Naive thymus-derived CD8-positive, alpha-beta T cell (primary cell): ENCODE data around the gene S100A5. TPM values are rescaled to one million over a fixed set of nuclear protein-coding genes. Genes with fewer than 3 reads are reported as not detected.
"Not testable (repeated sequence)": the region's sequence is repeated elsewhere in the genome, so short reads cannot be mapped to it uniquely, and the experiment has no call there.

ENCODE experiments used
- ATAC-seq, 2 donors: fragments of 150-1000 bp; cut with Tn5 transposase in 1 of 2; sonication (Bioruptor Pico), chemical (Tn5 transposase) in 1 of 2; 1 replicate in 1 of 2; 2 replicates in 1 of 2; pipeline ENCODE4 v1.10.0; 2021; ENCODE audit warnings: mild to moderate bottlenecking in 2 of 2, moderate library complexity in 2 of 2
- POLR2A ChIA-PET: fragments of 350-600 bp; sonication (Branson Sonifier 250); formaldehyde crosslinking; loops from one replicate; lab custom pipeline; 2021; ENCODE audit warnings: antibody characterized with exemption; lab: Charles Lee
- DNase-seq, 10 donors: peaks; one replicate each; pipeline versions ENCODE4 v3.0.0 to v3.0.0-alpha.2; 2020 to 2022
- H3K27ac Mint-ChIP-seq, 10 donors: one replicate each; pipeline ENCODE4 v1.8.0; 2020 to 2022; ENCODE audit warnings: mild to moderate bottlenecking in 10 of 10, mixed read lengths in 10 of 10, moderate library complexity in 4 of 10, inconsistent platforms in 1 of 10
- H3K27me3 Mint-ChIP-seq, 5 donors: one replicate each; pipeline ENCODE4 v1.8.0; 2021 to 2022; ENCODE audit warnings: mixed read lengths in 5 of 5
- H3K36me3 Mint-ChIP-seq, 3 donors: one replicate each; pipeline ENCODE4 v1.8.0; 2020 to 2022; ENCODE audit warnings: mixed read lengths in 3 of 3, mild to moderate bottlenecking in 2 of 3, inconsistent platforms in 1 of 3
- H3K4me1 Mint-ChIP-seq, 4 donors: one replicate each; pipeline ENCODE4 v1.8.0; 2021 to 2022; ENCODE audit warnings: mixed read lengths in 4 of 4
- H3K4me3 Mint-ChIP-seq, 10 donors: one replicate each; pipeline ENCODE4 v1.8.0; 2020 to 2022; ENCODE audit warnings: mild to moderate bottlenecking in 10 of 10, mixed read lengths in 10 of 10, moderate library complexity in 6 of 10, inconsistent platforms in 1 of 10
- H3K9me3 Mint-ChIP-seq, 9 donors: one replicate each; pipeline ENCODE4 v1.8.0; 2020 to 2022; ENCODE audit warnings: mixed read lengths in 9 of 9, mild to moderate bottlenecking in 3 of 9, inconsistent platforms in 1 of 9, moderate library complexity in 1 of 9
- polyA plus RNA-seq, 3 donors: library from polyadenylated mRNA; unstranded; fragments of 300-500 nt; fragmentation: Illumina TruSeq; gene quantifications; one replicate each; pipeline ENCODE4 v1.2.3, GENCODE V29; 2021
- total RNA-seq, 8 experiments: library from RNA in 2 of 8; stranded (reverse) in 2 of 8; gene quantifications; one replicate each; pipeline ENCODE4 v1.2.3 and lab custom pipeline; 2021 to 2026

S100A5 gene
- total and polyA plus RNA-seq, 5 experiments from 2014 or later, result 0.63 to 1.4 (median 0.78) TPM; not detected in 2

- DNase-seq, result no peak
- POLR2A ChIA-PET, result no interaction called here
- Mint-ChIP-seq H3K27ac (no peak overlapping the region), H3K36me3 (no peaks in the 10 kb centered on the region), H3K9me3 (no peaks in the 10 kb centered on the region), H3K4me1 (peaks cover 0 to 8% (median 2%) of the 10 kb centered on the region in 4 donors), H3K27me3 (peaks cover 7 to 33% (median 12%) of the 10 kb centered on the region in 5 donors), H3K4me3 (no peak overlapping the region)
- no peak for ATAC-seq
Observed at GRCh38 chr1:153577138-153577537, 36.4 kb upstream of the S100A5 start.

- H3K27me3 Mint-ChIP-seq, result peaks cover 7 to 33% (median 15%) of the 10 kb centered on the region in 5 donors
- H3K9me3 Mint-ChIP-seq, H3K4me1 Mint-ChIP-seq, DNase-seq, H3K36me3 Mint-ChIP-seq, H3K4me3 Mint-ChIP-seq, ATAC-seq: not testable (repeated sequence)
- POLR2A ChIA-PET, result interaction anchor here (0.6 kb wide), 1 partner anchor 13 kb away, joined by 3 read pairs; no protein-coding TSS in a partner anchor
- peak overlapping the region in 1 of 10 donors; percentile 44 for H3K27ac Mint-ChIP-seq
Observed at GRCh38 chr1:153575497-153575896, 34.8 kb upstream of the S100A5 start.

- H3K27ac Mint-ChIP-seq, result peak overlapping the region in 1 of 10 donors; percentile 44
- POLR2A ChIA-PET, H3K4me3 Mint-ChIP-seq, DNase-seq, H3K9me3 Mint-ChIP-seq, H3K36me3 Mint-ChIP-seq, ATAC-seq, H3K4me1 Mint-ChIP-seq: not testable (repeated sequence)
- H3K27me3 Mint-ChIP-seq, result peaks cover 7 to 33% (median 15%) of the 10 kb centered on the region in 5 donors
Observed at GRCh38 chr1:153575081-153575491, 34.4 kb upstream of the S100A5 start.

GRCh38 chr1:153573351-153573750 is 32.6 kb upstream of the S100A5 start:
- Mint-ChIP-seq H3K27ac (no peak overlapping the region), H3K36me3 (no peaks in the 10 kb centered on the region), H3K27me3 (peaks cover 7 to 25% (median 11%) of the 10 kb centered on the region in 5 donors), H3K4me1 (peaks cover 6 to 13% (median 7%) of the 10 kb centered on the region in 4 donors), H3K9me3 (no peaks in the 10 kb centered on the region), H3K4me3 (no peak overlapping the region)
- no peak for DNase-seq
- ATAC-seq, result no peak
- POLR2A ChIA-PET, result interaction anchor here (5.8 kb wide), 1 partner anchor 37 kb away, joined by 44 read pairs; the partner anchor contains the start of gene S100A6

GRCh38 chr1:153572569-153573015 is 31.9 kb upstream of the S100A5 start:
- ATAC-seq, result peak; percentile 82 to 87
- no peak overlapping the region for H3K4me3 Mint-ChIP-seq
- peak overlapping the region in 2 of 10 donors; percentile 9 to 10 for H3K27ac Mint-ChIP-seq
- H3K36me3 Mint-ChIP-seq, result no peaks in the 10 kb centered on the region
- no peaks in the 10 kb centered on the region for H3K9me3 Mint-ChIP-seq
- H3K27me3 Mint-ChIP-seq, result peaks cover 2 to 18% (median 4%) of the 10 kb centered on the region in 5 donors
- POLR2A ChIA-PET, result interaction anchor here (1.8 to 5.8 kb wide), 2 partner anchors 36 to 40 kb away, joined by 8 to 44 read pairs; partner anchors contain the start of gene S100A6
- peak in 9 of 10 donors; percentile 25 to 77 (median 39) for DNase-seq
- peaks cover 10 to 20% (median 13%) of the 10 kb centered on the region in 4 donors for H3K4me1 Mint-ChIP-seq

GRCh38 chr1:153571706-153572105 is 31.0 kb upstream of the S100A5 start:
- no peaks in the 10 kb centered on the region for H3K9me3 Mint-ChIP-seq
- peak overlapping the region in 2 of 10 donors; percentile 25 to 29 for H3K27ac Mint-ChIP-seq
- POLR2A ChIA-PET, result interaction anchor here (1.8 to 5.8 kb wide), 2 partner anchors 36 to 39 kb away, joined by 8 to 44 read pairs; partner anchors contain the start of gene S100A6

GRCh38 chr1:153570874-153571273 is 30.1 kb upstream of the S100A5 start:
- Mint-ChIP-seq H3K27me3 (peaks cover 0 to 12% (median 3%) of the 10 kb centered on the region in 5 donors), H3K36me3 (no peaks in the 10 kb centered on the region), H3K4me3 (no peak overlapping the region), H3K9me3 (no peaks in the 10 kb centered on the region), H3K4me1 (peaks cover 14 to 34% (median 27%) of the 10 kb centered on the region in 4 donors), H3K27ac (peak overlapping the region in 1 of 10 donors; percentile 20)
- DNase-seq (no peak), ATAC-seq (no peak)
- POLR2A ChIA-PET, result interaction anchor here (1.0 to 5.8 kb wide), 2 partner anchors 11 to 35 kb away, joined by 4 to 44 read pairs; partner anchors contain the start of gene S100A6

More at GRCh38 chr1:153571706-153572105, 31.0 kb upstream of the S100A5 start:
- H3K36me3 Mint-ChIP-seq, result no peaks in the 10 kb centered on the region
- DNase-seq (no peak), ATAC-seq (no peak)
- H3K4me1 Mint-ChIP-seq, result peaks cover 11 to 27% (median 19%) of the 10 kb centered on the region in 4 donors
- peaks cover 0 to 12% (median 4%) of the 10 kb centered on the region in 5 donors for H3K27me3 Mint-ChIP-seq
- H3K4me3 Mint-ChIP-seq, result no peak overlapping the region

GRCh38 chr1:153569465-153569864 is 28.7 kb upstream of the S100A5 start:
- POLR2A ChIA-PET, result interaction anchor here (1.4 to 5.8 kb wide), 5 partner anchors 25 to 67 kb away, joined by 5 to 44 read pairs (median 13); partner anchors contain the start of genes S100A4 and S100A6
- Mint-ChIP-seq H3K27me3 (peaks cover 0 to 12% (median 3%) of the 10 kb centered on the region in 5 donors), H3K4me1 (peaks cover 16 to 41% (median 30%) of the 10 kb centered on the region in 4 donors), H3K27ac (no peak overlapping the region), H3K36me3 (no peaks in the 10 kb centered on the region), H3K4me3 (peak overlapping the region in 2 of 10 donors; percentile 12 to 50), H3K9me3 (no peaks in the 10 kb centered on the region)
- no peak for DNase-seq
- no peak for ATAC-seq

GRCh38 chr1:153568367-153569099 is 27.8 kb upstream of the S100A5 start:
- DNase-seq (peak; percentile 63 to 87 (median 75)), ATAC-seq (peak; percentile 62 to 64)
- H3K27ac Mint-ChIP-seq, result peak overlapping the region in 9 of 10 donors; percentile 7 to 91 (median 77)
- H3K27me3 Mint-ChIP-seq, result peaks cover 0 to 12% (median 3%) of the 10 kb centered on the region in 5 donors
- no peaks in the 10 kb centered on the region for H3K9me3 Mint-ChIP-seq
- peaks cover 16 to 41% (median 30%) of the 10 kb centered on the region in 4 donors for H3K4me1 Mint-ChIP-seq
- peak overlapping the region; percentile 39 to 76 (median 66) for H3K4me3 Mint-ChIP-seq
- POLR2A ChIA-PET, result interaction anchor here (1.1 to 5.8 kb wide), 6 partner anchors 22 to 58 kb away, joined by 3 to 44 read pairs (median 10); partner anchors contain the start of genes S100A4 and S100A6
- no peaks in the 10 kb centered on the region for H3K36me3 Mint-ChIP-seq

- Mint-ChIP-seq H3K9me3 (no peaks in the 10 kb centered on the region), H3K4me3 (peak overlapping the region in 3 of 10 donors; percentile 14 to 48 (median 30)), H3K27me3 (peaks cover 0 to 12% (median 3%) of the 10 kb centered on the region in 5 donors), H3K4me1 (peaks cover 16 to 37% (median 30%) of the 10 kb centered on the region in 4 donors), H3K36me3 (no peaks in the 10 kb centered on the region), H3K27ac (peak overlapping the region in 5 of 10 donors; percentile 7 to 77 (median 60))
- POLR2A ChIA-PET, result interaction anchor here (1.1 to 5.8 kb wide), 6 partner anchors 21 to 57 kb away, joined by 3 to 44 read pairs (median 10); partner anchors contain the start of genes S100A4 and S100A6
- DNase-seq, result no peak
- ATAC-seq, result no peak
Observed at GRCh38 chr1:153567621-153568366, 27.1 kb upstream of the S100A5 start.

GRCh38 chr1:153566414-153567371 is 26.0 kb upstream of the S100A5 start:
- Mint-ChIP-seq H3K27ac (peak overlapping the region in 8 of 10 donors; percentile 40 to 96 (median 68)), H3K4me1 (peaks cover 16 to 33% (median 30%) of the 10 kb centered on the region in 4 donors), H3K9me3 (no peaks in the 10 kb centered on the region), H3K36me3 (no peaks in the 10 kb centered on the region), H3K4me3 (peak overlapping the region in 6 of 10 donors; percentile 9 to 71 (median 52)), H3K27me3 (peaks cover 0 to 9% (median 2%) of the 10 kb centered on the region in 5 donors)
- peak; percentile 62 to 85 for ATAC-seq
- POLR2A ChIA-PET, result interaction anchor here (0.6 to 4.1 kb wide), 8 partner anchors 21 to 67 kb away, joined by 3 to 25 read pairs (median 6); partner anchors contain the start of genes CHTOP, S100A4, S100A5 and S100A6
- peak in 4 of 10 donors; percentile 21 to 81 (median 52) for DNase-seq
